ENCODE results near the gene DPYSL5. TPM values are rescaled to one million over a fixed set of nuclear protein-coding genes. Genes with fewer than 3 reads are reported as not detected.

Gene DPYSL5
- total and polyA plus RNA-seq, 9 of the 15 experiments (the other 6 are each of a cell fraction or from before 2014, with no cell fraction given): 0.06 TPM; not detected in 8

DNA sequence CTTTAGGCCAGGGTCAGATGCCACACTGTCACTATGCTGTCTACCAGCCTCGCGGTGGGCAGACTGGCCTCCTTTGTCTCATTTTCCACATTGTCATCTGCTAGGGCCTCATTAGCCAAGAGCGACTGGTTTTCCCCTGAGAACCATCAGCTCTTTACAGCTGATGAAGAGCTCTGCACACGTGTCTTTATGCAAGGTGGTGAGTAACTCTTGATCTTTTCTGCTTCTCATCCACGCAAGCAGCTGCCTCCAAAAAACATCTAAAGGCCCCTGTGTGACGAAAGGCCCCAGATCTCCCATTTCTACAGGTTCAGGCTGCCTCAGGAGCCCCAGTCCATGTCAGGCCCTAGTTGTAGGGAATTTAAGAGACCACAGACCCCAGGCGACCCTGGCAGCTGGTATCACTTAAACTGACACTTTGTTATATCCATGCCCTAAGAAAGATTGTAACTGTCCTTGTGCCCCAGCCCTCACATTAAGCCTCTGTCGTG lies 52.9 kb downstream of the DPYSL5 start:
- Histone ChIP-seq H3K9me1 (ENCODE audit: control insufficient read depth, insufficient read depth, low read length) (no peaks in the 10 kb centered on the region), H4K20me1 (replicated peaks; ENCODE audit: control insufficient read depth, insufficient read depth, low read length) (0 out of 2 replicates have a peak, but pooled peaks cover 3% of the 10 kb centered on the region), H3K4me2 (ENCODE audit: insufficient read depth, low read length) (no peak overlapping the region), H3K27ac (ENCODE audit: extremely low read depth, low read depth, low read length) (no peak overlapping the region), H3K4me3 (no peak overlapping the region), H3K9me3 (replicated peaks; ENCODE audit: control insufficient read depth, insufficient read depth, low read depth, low read length) (no peaks in the 10 kb centered on the region), H3K27me3 (ENCODE audit: control insufficient read depth in 2 of 2, insufficient read depth in 2 of 2, low read length in 2 of 2) (peaks cover 26 to 59% of the 10 kb centered on the region in 2 experiments; a peak in 4 of 5 replicates), H3K36me3 (ENCODE audit: control insufficient read depth, insufficient read depth, low read length) (no peaks in the 10 kb centered on the region), H3K4me1 (replicated peaks in 1 of 2; ENCODE audit: control insufficient read depth in 2 of 2, insufficient read depth in 2 of 2, low read length in 2 of 2) (peaks cover 0 to 4% of the 10 kb centered on the region in 2 experiments; a peak in 2 of 5 replicates), H2AFZ (ENCODE audit: low read depth, low read length) (no peak overlapping the region), H3K9ac (ENCODE audit: insufficient read depth in 1 of 2, low read depth in 2 of 2, low read length in 2 of 2) (no peak overlapping the region), H3K79me2 (ENCODE audit: control insufficient read depth, insufficient read depth, low read length) (no peaks in the 10 kb centered on the region)
- ChIA-PET CTCF (ENCODE audit: low intra/inter-chr PET ratio) (interaction anchor here (0.6 kb wide), 1 partner anchor 18 kb away, joined by 4 read pairs; no protein-coding TSS in a partner anchor), POLR2A (interaction anchor here (1.0 kb wide), 1 partner anchor 9 kb away, joined by 3 read pairs; no protein-coding TSS in a partner anchor)
- no peak for DNase-seq (ENCODE audit: extremely low read depth in 1 of 4, low spot score in 3 of 4)
- FAIRE-seq: no peak
- in situ Hi-C loops (cut with MboI) (no loop called here), intact Hi-C loops (cut with micrococcal nuclease) (no loop called here)
- no peak for ATAC-seq
- no TSS peak for BruUV-seq (replicated peaks)
- WGBS (ENCODE audit: insufficient coverage, low coverage, missing lambda C conversion rate): 6% methylated on average over 8 of the region's 8 CpGs
- TF ChIP-seq ZC3H11A (IDR thresholded peaks at IDR 0.05; ENCODE audit: low read depth, low read length) (no peak), SMARCB1 (IDR thresholded peaks at IDR 0.05; ENCODE audit: insufficient read length, low read depth) (no peak), ZNF668 (CRISPR knock-in tag; IDR thresholded peaks at IDR 0.05) (no peak), KLF1 (tag; IDR thresholded peaks at IDR 0.05) (no peak), NR2C2 (CRISPR knock-in tag; IDR thresholded peaks at IDR 0.05) (no peak), NR2C2 (tag; IDR thresholded peaks at IDR 0.05) (no peak), ZBTB7A (IDR thresholded peaks at IDR 0.05; ENCODE audit: borderline replicate concordance, control insufficient read depth, low read depth, low read length) (no peak), JUND (IDR thresholded peaks at IDR 0.05; ENCODE audit: borderline replicate concordance, low read depth, low read length) (no peak), JUND (tag; IDR thresholded peaks at IDR 0.05; ENCODE audit: borderline replicate concordance, low read depth, low read length) (no peak), BACH1 (tag; IDR thresholded peaks at IDR 0.05) (no peak), POLR2AphosphoS5 (IDR thresholded peaks at IDR 0.05; ENCODE audit: control insufficient read depth, insufficient read depth, low read depth, low read length) (no peak), ZBTB17 (CRISPR knock-in tag; IDR thresholded peaks at IDR 0.05) (no peak), HNRNPUL1 (IDR thresholded peaks at IDR 0.05; ENCODE audit: low read length) (no peak), SP2 (IDR thresholded peaks at IDR 0.05; ENCODE audit: extremely low read depth, low read depth, low read length, poor library complexity, severe bottlenecking) (no peak), STAT5A (IDR thresholded peaks at IDR 0.05; ENCODE audit: borderline replicate concordance, low read length) (no peak)
- TF ChIP-seq, protein P1, sequence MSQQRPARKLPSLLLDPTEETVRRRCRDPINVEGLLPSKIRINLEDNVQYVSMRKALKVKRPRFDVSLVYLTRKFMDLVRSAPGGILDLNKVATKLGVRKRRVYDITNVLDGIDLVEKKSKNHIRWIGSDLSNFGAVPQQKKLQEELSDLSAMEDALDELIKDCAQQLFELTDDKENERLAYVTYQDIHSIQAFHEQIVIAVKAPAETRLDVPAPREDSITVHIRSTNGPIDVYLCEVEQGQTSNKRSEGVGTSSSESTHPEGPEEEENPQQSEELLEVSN (IDR thresholded peaks at IDR 0.05; ENCODE audit: borderline replicate concordance in 1 of 2, extremely low read depth in 1 of 2, insufficient read depth in 1 of 2, insufficient read length in 1 of 2, low read depth in 1 of 2, low read length in 1 of 2, poor library complexity in 1 of 2, severe bottlenecking in 1 of 2): no peak
- TF ChIP-seq, protein P2, sequence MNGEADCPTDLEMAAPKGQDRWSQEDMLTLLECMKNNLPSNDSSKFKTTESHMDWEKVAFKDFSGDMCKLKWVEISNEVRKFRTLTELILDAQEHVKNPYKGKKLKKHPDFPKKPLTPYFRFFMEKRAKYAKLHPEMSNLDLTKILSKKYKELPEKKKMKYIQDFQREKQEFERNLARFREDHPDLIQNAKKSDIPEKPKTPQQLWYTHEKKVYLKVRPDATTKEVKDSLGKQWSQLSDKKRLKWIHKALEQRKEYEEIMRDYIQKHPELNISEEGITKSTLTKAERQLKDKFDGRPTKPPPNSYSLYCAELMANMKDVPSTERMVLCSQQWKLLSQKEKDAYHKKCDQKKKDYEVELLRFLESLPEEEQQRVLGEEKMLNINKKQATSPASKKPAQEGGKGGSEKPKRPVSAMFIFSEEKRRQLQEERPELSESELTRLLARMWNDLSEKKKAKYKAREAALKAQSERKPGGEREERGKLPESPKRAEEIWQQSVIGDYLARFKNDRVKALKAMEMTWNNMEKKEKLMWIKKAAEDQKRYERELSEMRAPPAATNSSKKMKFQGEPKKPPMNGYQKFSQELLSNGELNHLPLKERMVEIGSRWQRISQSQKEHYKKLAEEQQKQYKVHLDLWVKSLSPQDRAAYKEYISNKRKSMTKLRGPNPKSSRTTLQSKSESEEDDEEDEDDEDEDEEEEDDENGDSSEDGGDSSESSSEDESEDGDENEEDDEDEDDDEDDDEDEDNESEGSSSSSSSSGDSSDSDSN (IDR thresholded peaks at IDR 0.05; ENCODE audit: borderline replicate concordance in 1 of 2, low read depth in 2 of 2, low read length in 2 of 2): no peak
- TF ChIP-seq, protein P3, sequence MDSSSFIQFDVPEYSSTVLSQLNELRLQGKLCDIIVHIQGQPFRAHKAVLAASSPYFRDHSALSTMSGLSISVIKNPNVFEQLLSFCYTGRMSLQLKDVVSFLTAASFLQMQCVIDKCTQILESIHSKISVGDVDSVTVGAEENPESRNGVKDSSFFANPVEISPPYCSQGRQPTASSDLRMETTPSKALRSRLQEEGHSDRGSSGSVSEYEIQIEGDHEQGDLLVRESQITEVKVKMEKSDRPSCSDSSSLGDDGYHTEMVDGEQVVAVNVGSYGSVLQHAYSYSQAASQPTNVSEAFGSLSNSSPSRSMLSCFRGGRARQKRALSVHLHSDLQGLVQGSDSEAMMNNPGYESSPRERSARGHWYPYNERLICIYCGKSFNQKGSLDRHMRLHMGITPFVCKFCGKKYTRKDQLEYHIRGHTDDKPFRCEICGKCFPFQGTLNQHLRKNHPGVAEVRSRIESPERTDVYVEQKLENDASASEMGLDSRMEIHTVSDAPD (CRISPR knock-in tag; IDR thresholded peaks at IDR 0.05): no peak

Data from K562 (cell line).